ENCODE results near the gene TAS2R31.
"Not testable (repeated sequence)": the region's sequence is repeated elsewhere in the genome, so short reads cannot be mapped to it uniquely, and the experiment has no call there.

Gene TAS2R31, protein sequence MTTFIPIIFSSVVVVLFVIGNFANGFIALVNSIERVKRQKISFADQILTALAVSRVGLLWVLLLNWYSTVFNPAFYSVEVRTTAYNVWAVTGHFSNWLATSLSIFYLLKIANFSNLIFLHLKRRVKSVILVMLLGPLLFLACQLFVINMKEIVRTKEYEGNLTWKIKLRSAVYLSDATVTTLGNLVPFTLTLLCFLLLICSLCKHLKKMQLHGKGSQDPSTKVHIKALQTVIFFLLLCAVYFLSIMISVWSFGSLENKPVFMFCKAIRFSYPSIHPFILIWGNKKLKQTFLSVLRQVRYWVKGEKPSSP

DNA sequence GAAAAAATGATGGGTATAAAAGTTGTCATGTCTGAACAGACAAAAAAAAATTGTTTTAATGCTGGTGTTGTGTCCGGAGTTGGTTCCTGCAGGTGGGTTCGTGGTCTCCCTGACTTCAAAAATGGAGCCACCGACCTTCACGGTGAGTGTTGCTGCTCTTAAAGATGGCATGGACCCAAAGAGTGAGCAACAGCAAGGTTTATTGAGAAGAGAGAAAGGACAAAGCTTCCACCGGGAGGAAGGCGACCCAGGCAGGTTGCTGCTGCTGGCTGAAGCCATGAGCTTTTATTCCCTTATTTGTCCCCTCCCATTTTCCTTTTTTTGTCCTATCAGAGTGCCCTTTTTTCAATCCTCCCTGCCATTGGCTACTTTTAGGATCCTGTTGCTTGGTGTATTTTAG is at the start of gene TAS2R31:
TSS of gene TAS2R31 (minus strand) at position 101 of the 400 bp plus-strand sequence. CDS start at position 29, 72 bp downstream.
- Histone ChIP-seq H3K9ac (ENCODE audit: low read depth, low read length) (no peak within 1 kb of the TSS), H3K4me1 (ENCODE audit: control insufficient read depth, insufficient read depth, low read length) (no peaks in the 10 kb centered on the region), H3K4me3 (ENCODE audit: low read depth, low read length) (no peak within 1 kb of the TSS), H3K9me3 (ENCODE audit: control insufficient read depth, insufficient read depth, low read length) (no peaks in the 10 kb centered on the region), H3K36me3 (ENCODE audit: control insufficient read depth, insufficient read depth, low read length) (peaks cover 3% of the 10 kb centered on the region; the same call in 1 of the 2 replicates), H3K27ac (ENCODE audit: low read depth, low read length) (no peak within 1 kb of the TSS), H3K27me3 (ENCODE audit: control insufficient read depth, insufficient read depth, low read length) (no peaks in the 10 kb centered on the region)

DNA sequence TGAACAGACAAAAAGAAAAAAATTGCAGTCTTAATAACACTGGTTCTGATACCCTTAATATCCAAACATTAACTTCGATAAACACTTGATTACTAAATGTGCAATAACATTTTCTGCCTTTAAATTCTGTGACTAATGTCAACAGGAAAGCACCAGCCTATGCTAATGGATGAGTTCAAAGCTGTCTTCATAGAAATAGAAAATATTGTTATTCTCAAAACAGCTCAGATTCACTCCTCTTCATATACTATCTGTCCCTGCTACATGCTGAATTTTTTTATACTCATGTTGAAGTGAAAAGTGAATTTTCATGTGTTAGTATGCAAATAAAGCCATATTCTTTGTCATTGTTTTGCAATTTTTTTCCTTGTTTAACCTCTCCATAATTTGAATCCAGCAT is 47.0 kb upstream of the TAS2R31 start:
- no peaks in the 10 kb centered on the region for H3K4me1 ChIP-seq (ENCODE audit: control insufficient read depth, insufficient read depth, low read length)
- H3K9me3 ChIP-seq (ENCODE audit: control insufficient read depth, insufficient read depth, low read length): no peaks in the 10 kb centered on the region
- no peak overlapping the region for H3K9ac ChIP-seq (ENCODE audit: low read depth, low read length)
- no peak overlapping the region for H3K27ac ChIP-seq (ENCODE audit: low read depth, low read length)
- no peak overlapping the region for H3K4me3 ChIP-seq (ENCODE audit: low read depth, low read length)
- H3K27me3 ChIP-seq (ENCODE audit: control insufficient read depth, insufficient read depth, low read length): no peaks in the 10 kb centered on the region
- no peaks in the 10 kb centered on the region for H3K36me3 ChIP-seq (ENCODE audit: control insufficient read depth, insufficient read depth, low read length)

DNA sequence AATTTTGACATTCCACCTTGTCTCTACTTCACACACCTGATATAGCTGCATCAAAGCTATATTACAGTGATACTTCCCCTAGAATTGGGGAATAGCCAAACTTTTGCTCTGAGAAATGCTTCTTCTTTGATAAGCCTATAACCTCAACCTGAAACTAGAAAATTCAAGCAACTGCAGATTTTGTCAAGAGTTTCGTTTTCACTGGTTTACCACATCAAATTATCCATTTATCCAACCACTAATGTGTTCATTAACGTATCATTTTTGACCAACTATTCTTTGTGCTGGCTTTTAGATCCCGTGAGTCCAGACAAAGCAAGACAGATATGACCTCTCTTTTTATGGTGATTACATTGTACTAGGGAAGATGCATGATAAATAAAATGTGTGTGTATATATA is 44.4 kb upstream of the TAS2R31 start:
- H3K9ac ChIP-seq (ENCODE audit: low read depth, low read length): no peak overlapping the region
- H3K36me3 ChIP-seq (ENCODE audit: control insufficient read depth, insufficient read depth, low read length): no peaks in the 10 kb centered on the region
- H3K4me1 ChIP-seq (ENCODE audit: control insufficient read depth, insufficient read depth, low read length): peaks cover 18% of the 10 kb centered on the region
- H3K27ac ChIP-seq (ENCODE audit: low read depth, low read length): no peak overlapping the region
- H3K9me3 ChIP-seq (ENCODE audit: control insufficient read depth, insufficient read depth, low read length): no peaks in the 10 kb centered on the region
- H3K27me3 ChIP-seq (ENCODE audit: control insufficient read depth, insufficient read depth, low read length): no peaks in the 10 kb centered on the region
- no peak overlapping the region for H3K4me3 ChIP-seq (ENCODE audit: low read depth, low read length)

DNA sequence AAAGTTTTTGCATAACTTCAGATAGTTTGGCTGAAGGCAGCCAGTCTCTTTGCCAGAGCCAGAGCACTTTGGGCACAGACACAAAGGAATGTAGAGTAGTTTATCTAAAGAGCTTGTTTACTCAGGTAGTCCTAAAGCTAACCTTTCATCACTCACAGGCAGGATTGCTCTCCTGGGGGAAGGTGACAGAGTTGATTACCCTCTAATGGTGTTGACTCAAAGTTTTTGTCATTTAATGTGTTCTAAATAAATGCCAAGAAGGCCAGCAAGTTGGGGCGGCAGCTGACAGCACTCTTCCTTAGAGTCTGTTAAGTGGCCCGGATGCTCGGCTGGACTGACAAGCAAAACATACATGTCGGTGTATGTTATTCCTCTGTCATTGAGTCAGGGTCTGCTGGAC is 40.2 kb upstream of the TAS2R31 start:
- Histone ChIP-seq H3K36me3 (ENCODE audit: control insufficient read depth, insufficient read depth, low read length) (no peaks in the 10 kb centered on the region), H3K9ac (ENCODE audit: low read depth, low read length) (no peak overlapping the region)

DNA sequence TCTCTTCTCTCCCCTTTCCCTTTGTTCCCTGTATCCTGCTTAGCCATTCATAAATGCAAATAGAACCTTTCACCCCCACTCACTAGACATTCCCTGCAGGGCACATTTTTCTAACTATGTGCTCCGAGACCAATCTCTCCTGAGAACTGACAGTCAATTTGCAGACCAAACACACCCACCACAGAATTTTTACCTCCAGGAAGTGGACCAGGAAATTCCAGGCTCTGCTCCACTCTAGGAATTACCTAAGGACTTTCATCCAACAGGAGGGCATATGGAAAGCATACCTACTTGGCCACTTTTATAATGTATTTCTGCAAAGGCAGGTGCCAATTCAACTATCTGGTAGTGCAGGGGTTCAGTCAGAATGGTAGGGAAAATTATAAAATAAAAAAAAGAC is 39.8 kb upstream of the TAS2R31 start:
- no peak overlapping the region for H3K9ac ChIP-seq (ENCODE audit: low read depth, low read length)
- peaks cover 19% of the 10 kb centered on the region for H3K4me1 ChIP-seq (ENCODE audit: control insufficient read depth, insufficient read depth, low read length)
- no peaks in the 10 kb centered on the region for H3K27me3 ChIP-seq (ENCODE audit: control insufficient read depth, insufficient read depth, low read length)
- H3K36me3 ChIP-seq (ENCODE audit: control insufficient read depth, insufficient read depth, low read length): no peaks in the 10 kb centered on the region
- H3K4me3 ChIP-seq (ENCODE audit: low read depth, low read length): no peak overlapping the region
- H3K27ac ChIP-seq (ENCODE audit: low read depth, low read length): peak overlapping the region; percentile 43
- no peaks in the 10 kb centered on the region for H3K9me3 ChIP-seq (ENCODE audit: control insufficient read depth, insufficient read depth, low read length)

More for the DNA sequence above, 40.2 kb upstream of the TAS2R31 start:
- no peak overlapping the region for H3K4me3 ChIP-seq (ENCODE audit: low read depth, low read length)
- H3K9me3 ChIP-seq (ENCODE audit: control insufficient read depth, insufficient read depth, low read length): no peaks in the 10 kb centered on the region
- peak overlapping the region; percentile 43 for H3K27ac ChIP-seq (ENCODE audit: low read depth, low read length)
- H3K4me1 ChIP-seq (ENCODE audit: control insufficient read depth, insufficient read depth, low read length): peaks cover 19% of the 10 kb centered on the region
- no peaks in the 10 kb centered on the region for H3K27me3 ChIP-seq (ENCODE audit: control insufficient read depth, insufficient read depth, low read length)

DNA sequence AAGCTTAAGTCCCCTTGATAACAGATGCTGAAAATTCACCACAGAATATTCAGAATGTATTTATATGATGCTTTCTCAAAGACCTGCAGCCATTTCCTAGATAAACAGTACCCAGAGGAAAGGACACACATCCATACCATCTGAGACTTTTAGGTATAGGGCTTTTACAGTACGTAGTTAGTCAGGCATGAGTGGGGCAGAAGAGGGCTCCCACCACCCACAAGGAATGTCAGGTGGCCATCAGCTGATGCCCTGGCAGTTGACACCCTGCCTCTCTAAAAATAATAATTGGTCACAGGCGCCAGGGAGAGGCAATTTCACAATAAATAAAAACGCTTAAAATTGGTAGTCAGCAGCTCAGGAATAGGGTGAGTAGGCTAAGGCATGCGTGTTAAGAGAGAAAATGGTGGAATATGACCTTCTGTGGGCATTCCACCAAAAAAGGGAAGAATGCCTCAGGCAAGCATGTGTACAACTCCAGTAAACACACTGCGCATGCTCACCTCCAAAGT is 38.7 kb upstream of the TAS2R31 start:
- no peaks in the 10 kb centered on the region for H3K27me3 ChIP-seq (ENCODE audit: control insufficient read depth, insufficient read depth, low read length)
- H3K36me3 ChIP-seq (ENCODE audit: control insufficient read depth, insufficient read depth, low read length): no peaks in the 10 kb centered on the region
- no peak overlapping the region for H3K27ac ChIP-seq (ENCODE audit: low read depth, low read length)
- H3K9ac ChIP-seq (ENCODE audit: low read depth, low read length): no peak overlapping the region
- H3K4me1 ChIP-seq (ENCODE audit: control insufficient read depth, insufficient read depth, low read length): peaks cover 19% of the 10 kb centered on the region
- no peaks in the 10 kb centered on the region for H3K9me3 ChIP-seq (ENCODE audit: control insufficient read depth, insufficient read depth, low read length)
- no peak overlapping the region for H3K4me3 ChIP-seq (ENCODE audit: low read depth, low read length)

DNA sequence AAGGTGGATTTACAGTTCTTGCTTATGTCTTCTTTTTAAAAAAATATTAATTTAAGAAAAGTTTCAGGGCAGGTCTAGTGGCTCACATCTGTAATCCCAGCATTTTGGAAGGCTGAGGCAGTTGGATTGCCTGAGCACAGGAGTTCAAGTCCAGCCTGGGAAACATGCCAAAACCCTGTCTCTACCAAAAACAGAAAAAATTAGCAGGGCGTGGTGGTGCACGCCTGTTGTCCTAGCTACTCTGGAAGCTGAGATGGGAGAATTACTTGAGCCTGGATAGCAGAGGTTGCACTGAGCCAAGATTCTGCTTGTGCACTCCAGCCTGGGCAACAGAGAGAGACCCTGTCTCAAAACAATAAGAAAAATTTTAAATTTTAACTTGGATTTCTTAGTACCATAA is 36.3 kb upstream of the TAS2R31 start:
- Histone ChIP-seq H3K27me3 (ENCODE audit: control insufficient read depth, insufficient read depth, low read length) (no peaks in the 10 kb centered on the region), H3K9me3 (ENCODE audit: control insufficient read depth, insufficient read depth, low read length) (no peaks in the 10 kb centered on the region), H3K9ac (ENCODE audit: low read depth, low read length) (no peak overlapping the region), H3K4me3 (ENCODE audit: low read depth, low read length) (no peak overlapping the region), H3K4me1 (ENCODE audit: control insufficient read depth, insufficient read depth, low read length) (peaks cover 19% of the 10 kb centered on the region), H3K36me3 (ENCODE audit: control insufficient read depth, insufficient read depth, low read length) (no peaks in the 10 kb centered on the region), H3K27ac (ENCODE audit: low read depth, low read length) (no peak overlapping the region)

DNA sequence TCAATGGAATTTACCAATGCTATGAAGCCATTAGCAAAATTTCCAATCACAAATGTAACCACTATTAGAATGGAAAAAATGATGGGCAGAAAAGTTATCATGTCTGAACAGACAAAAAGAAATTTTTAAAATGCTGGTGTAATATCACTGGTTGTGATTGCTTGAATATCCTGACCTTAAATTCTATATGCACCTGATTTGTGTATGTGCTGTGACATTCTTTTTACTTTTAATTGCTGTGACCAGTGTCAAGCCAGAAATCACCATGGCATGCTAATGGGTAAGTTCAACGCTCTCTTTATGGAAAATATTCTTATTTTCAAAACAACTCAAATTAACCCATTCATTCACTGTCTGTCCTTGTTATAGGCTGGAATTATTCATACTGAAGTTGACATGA is 31.0 kb upstream of the TAS2R31 start, which contains the start of gene TAS2R46:
TSS of gene TAS2R46 (minus strand) at position 101 of the 400 bp plus-strand sequence. CDS start at position 101, 0 bp downstream.
- H3K36me3 ChIP-seq (ENCODE audit: control insufficient read depth, insufficient read depth, low read length); H3K9ac ChIP-seq (ENCODE audit: low read depth, low read length); H3K4me1 ChIP-seq (ENCODE audit: control insufficient read depth, insufficient read depth, low read length); H3K27ac ChIP-seq (ENCODE audit: low read depth, low read length); H3K27me3 ChIP-seq (ENCODE audit: control insufficient read depth, insufficient read depth, low read length); H3K9me3 ChIP-seq (ENCODE audit: control insufficient read depth, insufficient read depth, low read length); H3K4me3 ChIP-seq (ENCODE audit: low read depth, low read length): not testable (repeated sequence)

DNA sequence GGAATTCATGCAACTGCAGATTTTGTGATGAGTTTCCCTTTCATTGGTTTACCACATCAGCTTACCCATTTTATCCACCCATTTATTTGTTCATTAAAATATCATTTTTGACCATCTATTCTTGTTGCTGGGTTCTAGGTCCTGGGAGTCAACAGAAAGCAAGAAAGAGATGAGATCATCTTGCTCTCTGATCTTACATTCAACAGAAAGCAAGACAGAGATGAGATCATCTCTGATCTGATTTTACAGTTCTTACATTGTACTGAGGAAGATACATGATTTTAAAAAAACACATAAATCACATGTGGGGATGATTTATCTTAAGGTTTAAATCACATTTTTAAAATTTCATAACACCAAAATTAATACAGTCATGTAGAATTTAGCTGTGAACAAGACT is 28.6 kb upstream of the TAS2R31 start:
- Histone ChIP-seq H3K27ac (ENCODE audit: low read depth, low read length) (no peak overlapping the region), H3K4me3 (ENCODE audit: low read depth, low read length) (no peak overlapping the region), H3K4me1 (ENCODE audit: control insufficient read depth, insufficient read depth, low read length) (no peaks in the 10 kb centered on the region), H3K27me3 (ENCODE audit: control insufficient read depth, insufficient read depth, low read length) (no peaks in the 10 kb centered on the region), H3K9ac (ENCODE audit: low read depth, low read length) (no peak overlapping the region), H3K9me3 (ENCODE audit: control insufficient read depth, insufficient read depth, low read length) (no peaks in the 10 kb centered on the region), H3K36me3 (ENCODE audit: control insufficient read depth, insufficient read depth, low read length) (no peaks in the 10 kb centered on the region)

DNA sequence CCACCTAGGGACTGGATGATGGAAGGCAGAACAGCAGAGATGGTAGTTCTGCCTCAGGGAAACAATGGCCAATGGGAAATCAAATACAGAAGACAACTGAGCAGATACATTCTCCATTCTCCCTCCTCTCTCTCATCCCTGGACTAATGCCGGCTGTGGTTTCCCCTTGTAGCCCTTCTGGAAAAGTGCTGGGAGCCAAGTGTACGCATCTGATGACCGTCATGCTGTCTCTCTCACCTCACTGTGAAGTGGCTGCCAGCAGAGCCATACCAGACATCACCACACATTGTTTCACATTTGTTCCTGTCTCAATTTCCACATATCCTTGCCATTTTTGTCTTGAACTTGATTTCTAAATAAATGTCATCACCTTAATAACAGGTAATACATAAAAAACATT is 27.8 kb upstream of the TAS2R31 start:
- Histone ChIP-seq H3K4me1 (ENCODE audit: control insufficient read depth, insufficient read depth, low read length) (no peaks in the 10 kb centered on the region), H3K9ac (ENCODE audit: low read depth, low read length) (no peak overlapping the region), H3K27ac (ENCODE audit: low read depth, low read length) (no peak overlapping the region), H3K9me3 (ENCODE audit: control insufficient read depth, insufficient read depth, low read length) (no peaks in the 10 kb centered on the region), H3K27me3 (ENCODE audit: control insufficient read depth, insufficient read depth, low read length) (no peaks in the 10 kb centered on the region), H3K36me3 (ENCODE audit: control insufficient read depth, insufficient read depth, low read length) (no peaks in the 10 kb centered on the region), H3K4me3 (ENCODE audit: low read depth, low read length) (no peak overlapping the region)

DNA sequence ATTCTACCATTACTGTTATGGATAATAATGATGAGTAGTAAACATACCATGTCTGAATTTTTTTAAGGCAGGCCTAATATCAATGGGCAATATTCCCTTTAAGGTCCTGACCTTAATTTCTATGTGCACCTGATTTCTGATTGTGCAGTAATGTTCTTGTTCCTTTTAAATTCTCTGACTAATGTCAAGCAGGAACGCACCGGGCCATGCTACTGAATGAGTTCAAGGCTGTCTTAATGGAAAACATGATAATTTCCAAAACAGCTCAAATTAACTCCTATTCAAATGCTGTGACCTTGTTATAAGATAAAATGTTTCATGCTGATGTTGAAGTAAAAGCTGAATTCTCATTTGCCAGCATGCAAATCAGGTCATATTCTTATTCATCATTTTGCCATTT is 24.1 kb upstream of the TAS2R31 start:
- Histone ChIP-seq H3K36me3 (ENCODE audit: control insufficient read depth, insufficient read depth, low read length) (peaks cover 5% of the 10 kb centered on the region; the same call in 1 of the 2 replicates), H3K27me3 (ENCODE audit: control insufficient read depth, insufficient read depth, low read length) (no peaks in the 10 kb centered on the region), H3K4me3 (ENCODE audit: low read depth, low read length) (no peak overlapping the region), H3K27ac (ENCODE audit: low read depth, low read length) (no peak overlapping the region), H3K9me3 (ENCODE audit: control insufficient read depth, insufficient read depth, low read length) (peaks cover 14% of the 10 kb centered on the region), H3K4me1 (ENCODE audit: control insufficient read depth, insufficient read depth, low read length) (no peaks in the 10 kb centered on the region), H3K9ac (ENCODE audit: low read depth, low read length) (no peak overlapping the region)
